ENCODE measurements around the gene CFAP74. TPM values are rescaled to one million over a fixed set of nuclear protein-coding genes. Genes with fewer than 3 reads are reported as not detected.

The CFAP74 gene
- total RNA-seq, 2 experiments from 2014 or later = not detected

DNA sequence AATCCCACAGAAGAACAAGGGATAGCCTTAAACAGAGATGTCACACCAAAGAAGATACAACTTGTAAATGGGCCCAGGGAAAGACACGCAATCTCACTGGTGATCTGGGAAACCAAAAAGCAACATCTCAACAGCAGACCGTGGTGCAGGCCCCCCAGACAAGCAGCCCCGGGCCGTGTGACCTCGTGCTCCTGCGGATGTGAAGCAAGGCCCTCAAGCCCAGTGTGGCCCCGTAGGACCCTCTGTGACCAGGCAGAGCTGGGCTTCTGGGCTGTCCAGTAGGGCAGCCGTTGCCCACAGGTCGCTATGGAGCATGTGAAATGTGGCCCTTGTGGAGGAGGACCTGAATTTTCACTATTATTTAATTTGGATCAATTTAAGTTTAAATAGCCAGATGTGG lies 49.6 kb downstream of the CFAP74 start:
- H3K36me3 Mint-ChIP-seq (ENCODE audit: low read depth) = no peaks in the 10 kb centered on the region
- peaks cover 0 to 2% of the 10 kb centered on the region in 2 experiments for H3K27me3 ChIP-seq (ENCODE audit: control insufficient read depth in 1 of 2, insufficient read depth in 2 of 2, low read length in 2 of 2)
- TF ChIP-seq, protein P1, sequence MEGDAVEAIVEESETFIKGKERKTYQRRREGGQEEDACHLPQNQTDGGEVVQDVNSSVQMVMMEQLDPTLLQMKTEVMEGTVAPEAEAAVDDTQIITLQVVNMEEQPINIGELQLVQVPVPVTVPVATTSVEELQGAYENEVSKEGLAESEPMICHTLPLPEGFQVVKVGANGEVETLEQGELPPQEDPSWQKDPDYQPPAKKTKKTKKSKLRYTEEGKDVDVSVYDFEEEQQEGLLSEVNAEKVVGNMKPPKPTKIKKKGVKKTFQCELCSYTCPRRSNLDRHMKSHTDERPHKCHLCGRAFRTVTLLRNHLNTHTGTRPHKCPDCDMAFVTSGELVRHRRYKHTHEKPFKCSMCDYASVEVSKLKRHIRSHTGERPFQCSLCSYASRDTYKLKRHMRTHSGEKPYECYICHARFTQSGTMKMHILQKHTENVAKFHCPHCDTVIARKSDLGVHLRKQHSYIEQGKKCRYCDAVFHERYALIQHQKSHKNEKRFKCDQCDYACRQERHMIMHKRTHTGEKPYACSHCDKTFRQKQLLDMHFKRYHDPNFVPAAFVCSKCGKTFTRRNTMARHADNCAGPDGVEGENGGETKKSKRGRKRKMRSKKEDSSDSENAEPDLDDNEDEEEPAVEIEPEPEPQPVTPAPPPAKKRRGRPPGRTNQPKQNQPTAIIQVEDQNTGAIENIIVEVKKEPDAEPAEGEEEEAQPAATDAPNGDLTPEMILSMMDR (IDR thresholded peaks at IDR 0.05) = no peak
- H3K4me1 Mint-ChIP-seq (ENCODE audit: low read depth) = no peaks in the 10 kb centered on the region
- H3K4me1 ChIP-seq (ENCODE audit: insufficient read depth, low read length) = no peaks in the 10 kb centered on the region
- H3K9me3 Mint-ChIP-seq = peaks cover 3% of the 10 kb centered on the region
- CTCF ChIA-PET = no interaction called here
- ATAC-seq (ENCODE audit: poor library complexity) (no peak), DNase-seq (no peak)
- no peak overlapping the region for H3K4me3 ChIP-seq (ENCODE audit: low read length)
- POLR2A ChIA-PET = no interaction called here
- H3K27me3 Mint-ChIP-seq = peaks cover 25% of the 10 kb centered on the region
- H3K9me3 ChIP-seq (ENCODE audit: control insufficient read depth in 1 of 2, insufficient read depth in 1 of 2, low read length in 2 of 2) = peaks cover 0 to 17% of the 10 kb centered on the region in 2 experiments
- intact Hi-C loops (cut with DNase I, micrococcal nuclease) = no loop called here
- H3K36me3 ChIP-seq (ENCODE audit: insufficient read depth, low read length) = no peaks in the 10 kb centered on the region
- no peak overlapping the region for H3K4me3 Mint-ChIP-seq
- H3K27ac ChIP-seq (ENCODE audit: low read depth in 1 of 2, low read length in 2 of 2) = no peak overlapping the region
- H3K27ac Mint-ChIP-seq = no peak overlapping the region

DNA sequence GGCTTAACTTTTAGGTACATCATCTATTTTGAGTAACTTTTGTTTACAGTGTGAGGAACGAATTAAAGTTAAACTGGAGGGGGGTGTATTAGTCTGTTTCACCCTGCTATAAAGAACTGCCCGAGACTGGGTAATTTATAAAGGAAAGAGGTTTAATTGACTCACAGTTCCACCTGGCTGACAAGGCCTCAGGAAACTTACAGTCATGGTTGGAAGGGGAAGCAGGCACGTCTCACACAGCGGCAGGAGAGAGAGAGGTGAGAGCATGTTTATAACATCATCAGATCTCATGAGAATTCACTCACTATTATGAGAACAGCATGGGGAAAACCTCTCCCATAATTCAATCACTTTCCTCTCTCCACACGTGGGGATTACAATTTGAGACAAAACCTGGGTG lies 52.6 kb downstream of the CFAP74 start:
- Histone ChIP-seq H3K9me3 (ENCODE audit: control insufficient read depth in 1 of 2, insufficient read depth in 1 of 2, low read length in 2 of 2) (peaks cover 0 to 17% of the 10 kb centered on the region in 2 experiments), H3K4me3 (ENCODE audit: low read length) (no peak overlapping the region), H3K27ac (ENCODE audit: low read depth in 1 of 2, low read length in 2 of 2) (no peak overlapping the region), H3K4me1 (ENCODE audit: insufficient read depth, low read length) (no peaks in the 10 kb centered on the region), H3K36me3 (ENCODE audit: insufficient read depth, low read length) (no peaks in the 10 kb centered on the region), H3K27me3 (ENCODE audit: control insufficient read depth in 1 of 2, insufficient read depth in 2 of 2, low read length in 2 of 2) (peaks cover 0 to 2% of the 10 kb centered on the region in 2 experiments)
- no peak overlapping the region for H3K4me3 Mint-ChIP-seq
- ATAC-seq (ENCODE audit: poor library complexity) = no peak
- H3K27me3 Mint-ChIP-seq = peaks cover 17% of the 10 kb centered on the region
- CTCF ChIA-PET = no interaction called here
- no peak overlapping the region for H3K27ac Mint-ChIP-seq
- no peak for DNase-seq
- POLR2A ChIA-PET = no interaction called here
- TF ChIP-seq, protein P1 (IDR thresholded peaks at IDR 0.05) = no peak
- intact Hi-C loops (cut with DNase I, micrococcal nuclease) = no loop called here
- H3K4me1 Mint-ChIP-seq (ENCODE audit: low read depth) = no peaks in the 10 kb centered on the region
- no peaks in the 10 kb centered on the region for H3K36me3 Mint-ChIP-seq (ENCODE audit: low read depth)
- peaks cover 3% of the 10 kb centered on the region for H3K9me3 Mint-ChIP-seq

DNA sequence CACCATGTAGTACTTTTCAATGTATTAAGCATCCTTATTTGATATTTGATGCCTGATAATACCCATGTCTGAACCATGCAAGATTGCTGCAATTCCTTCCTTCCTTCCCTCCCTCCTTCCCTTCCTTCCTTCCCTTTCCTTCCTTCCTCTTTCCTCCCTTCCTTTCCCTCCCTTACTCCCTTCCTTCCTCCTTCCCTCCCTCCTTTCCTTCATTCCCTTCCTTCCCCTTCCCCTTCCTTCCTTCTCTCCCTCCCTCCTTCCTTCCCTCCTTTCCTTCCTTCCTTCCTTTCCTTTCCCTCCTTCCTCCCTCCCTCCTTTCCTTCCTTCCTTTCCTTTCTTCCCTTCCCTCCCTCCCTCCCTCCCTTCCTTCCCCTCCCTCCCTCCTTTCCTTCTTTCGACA lies 54.8 kb downstream of the CFAP74 start:
- TF ChIP-seq, protein P1 (IDR thresholded peaks at IDR 0.05) = no peak
- peaks cover 6% of the 10 kb centered on the region for H3K4me1 ChIP-seq (ENCODE audit: insufficient read depth, low read length)
- DNase-seq = no peak
- CTCF ChIA-PET = no interaction called here
- peaks cover 0 to 2% of the 10 kb centered on the region in 2 experiments for H3K27me3 ChIP-seq (ENCODE audit: control insufficient read depth in 1 of 2, insufficient read depth in 2 of 2, low read length in 2 of 2)
- intact Hi-C loops (cut with DNase I, micrococcal nuclease) = no loop called here
- no peak overlapping the region for H3K27ac ChIP-seq (ENCODE audit: low read depth in 1 of 2, low read length in 2 of 2)
- POLR2A ChIA-PET = no interaction called here
- Mint-ChIP-seq H3K4me1 (ENCODE audit: low read depth) (no peaks in the 10 kb centered on the region), H3K27me3 (peaks cover 21% of the 10 kb centered on the region), H3K4me3 (no peak overlapping the region), H3K9me3 (peaks cover 3% of the 10 kb centered on the region), H3K27ac (no peak overlapping the region), H3K36me3 (ENCODE audit: low read depth) (no peaks in the 10 kb centered on the region)
- no peak overlapping the region for H3K4me3 ChIP-seq (ENCODE audit: low read length)
- H3K36me3 ChIP-seq (ENCODE audit: insufficient read depth, low read length) = no peaks in the 10 kb centered on the region
- ATAC-seq (ENCODE audit: poor library complexity) = no peak
- no peaks in the 10 kb centered on the region for H3K9me3 ChIP-seq (ENCODE audit: control insufficient read depth in 1 of 2, insufficient read depth in 1 of 2, low read length in 2 of 2)
